HCT116 (cell line): ENCODE results near the gene DDX47. TPM values are rescaled to one million over a fixed set of nuclear protein-coding genes. Genes with fewer than 3 reads are reported as not detected.

Experiments used
- ATAC-seq: fragments of 200-7000 bp; cut with Tn5 transposase; 2 replicates; pipeline ENCODE4 v1.9.1; 2020; ENCODE audit warnings: mild to moderate bottlenecking, moderate library complexity
- BruUV-seq: library from RNA; stranded (reverse); fragments of 400-500 nt; replicated peaks from 2 replicates; lab custom pipeline; 2021; lab: Mats Ljungman, UMichigan
- CTCF ChIA-PET: fragments of 300-600 bp; sonication (Branson Sonifier 250); formaldehyde crosslinking; loops from one replicate; lab custom pipeline; 2021; ENCODE audit warnings: antibody characterized with exemption; lab: Charles Lee
- POLR2A ChIA-PET: fragments of 300-600, 350-600 bp; sonication (Branson Sonifier 250); formaldehyde crosslinking; loops from one replicate; lab custom pipeline; 2021; ENCODE audit warnings: antibody characterized with exemption; lab: Charles Lee
- RAD21 ChIA-PET, 2 experiments: fragments of 300-600 bp; sonication (Branson Sonifier 250); formaldehyde crosslinking; loops; one replicate each; lab custom pipeline; 2023; ENCODE audit warnings: low total read pairs in 2 of 2; ENCODE audit not compliant: uncharacterized antibody in 2 of 2, unreplicated experiment in 2 of 2, low non-redundant PET in 1 of 2; lab: Charles Lee
- DNase-seq: peaks from one replicate; pipeline ENCODE4 v3.0.0-alpha.2; 2010; ENCODE audit warnings: low read depth, low spot score
- H2AFZ ChIP-seq: fragments of 200-600 bp; shearing (Covaris generic), sonication (generic); 2 replicates; pipeline ENCODE4 v1.6.1; 2017; ENCODE audit warnings: low read depth, mixed run types, mixed read lengths, antibody characterized with exemption, low read length; ENCODE audit not compliant: poor library complexity, severe bottlenecking
- H3K27ac ChIP-seq: 2 replicates; pipeline ENCODE4 v1.5.1; 2012; ENCODE audit warnings: low read depth, low read length
- H3K27me3 ChIP-seq: fragments of 200-600 bp; sonication (generic); 2 replicates; pipeline ENCODE4 v1.6.1; 2016; ENCODE audit warnings: mixed run types, low read length, mixed read lengths; ENCODE audit not compliant: insufficient read depth
- H3K36me3 ChIP-seq, 2 experiments: fragments of 200-500 bp in 1 of 2; fragments of 200-600 bp in 1 of 2; sonication (Bioruptor generic) in 1 of 2; sonication (generic) in 1 of 2; 2 replicates each; pipeline versions ENCODE4 v1.5.1 to v1.6.1; 2014 to 2016; ENCODE audit warnings: low read length in 2 of 2, inconsistent platforms in 1 of 2, mixed read lengths in 1 of 2, mixed run types in 1 of 2; ENCODE audit not compliant: insufficient read depth in 2 of 2, control insufficient read depth in 1 of 2
- H3K4me1 ChIP-seq, 2 experiments: fragments of 200-600 bp in 1 of 2; sonication (generic) in 1 of 2; 2 replicates each; pipeline versions ENCODE4 v1.5.1 to v1.6.1; 2012 to 2017; ENCODE audit warnings: low read length in 2 of 2, inconsistent platforms in 1 of 2, mild to moderate bottlenecking in 1 of 2, mixed read lengths in 1 of 2, mixed run types in 1 of 2, moderate library complexity in 1 of 2; ENCODE audit not compliant: insufficient read depth in 2 of 2, control insufficient read depth in 1 of 2
- H3K4me2 ChIP-seq: fragments of 200-600 bp; sonication (generic); 2 replicates; pipeline ENCODE4 v1.6.1; 2017; ENCODE audit warnings: mixed run types, low read length, mixed read lengths
- H3K4me3 ChIP-seq, 2 experiments: fragments of 200-600 bp in 1 of 2; sonication (generic) in 1 of 2; replicated peaks in 1 of 2; 2 replicates each; pipeline ENCODE4 v1.5.1; 2011 to 2016; ENCODE audit warnings: low read length in 2 of 2, control low read depth in 1 of 2, low read depth in 1 of 2, mild to moderate bottlenecking in 1 of 2, mixed read lengths in 1 of 2, mixed run types in 1 of 2
- H3K79me2 ChIP-seq: fragments of 200-600 bp; sonication (generic); 2 replicates; pipeline ENCODE4 v1.6.1; 2017; ENCODE audit warnings: mild to moderate bottlenecking, mixed run types, low read length, moderate library complexity, mixed read lengths; ENCODE audit not compliant: insufficient read depth
- H3K9ac ChIP-seq: fragments of 200-600 bp; sonication (generic); 2 replicates; pipeline ENCODE4 v1.6.1; 2016; ENCODE audit warnings: low read length, mixed read lengths
- H3K9me2 ChIP-seq: fragments of 200-600 bp; sonication (generic), shearing (Covaris generic); 2 replicates; pipeline ENCODE4 v1.6.1; 2017; ENCODE audit warnings: mixed run types, mild to moderate bottlenecking, moderate library complexity; ENCODE audit not compliant: insufficient read depth
- H3K9me3 ChIP-seq, 2 experiments: fragments of 200-500 bp in 1 of 2; fragments of 200-600 bp in 1 of 2; sonication (Bioruptor generic) in 1 of 2; sonication (generic) in 1 of 2; 2 replicates each; pipeline ENCODE4 v1.6.1; 2014 to 2017; ENCODE audit warnings: low read length in 2 of 2, mixed read lengths in 2 of 2, inconsistent platforms in 1 of 2, low read depth in 1 of 2, mild to moderate bottlenecking in 1 of 2, mixed run types in 1 of 2, moderate library complexity in 1 of 2; ENCODE audit not compliant: control insufficient read depth in 1 of 2, insufficient read depth in 1 of 2
- H4K20me1 ChIP-seq: fragments of 200-600 bp; sonication (generic), shearing (Covaris generic); 2 replicates; pipeline ENCODE4 v1.6.1; 2017; ENCODE audit warnings: mixed run types, mild to moderate bottlenecking, moderate library complexity; ENCODE audit not compliant: insufficient read depth
- SP1 ChIP-seq: IDR thresholded peaks from 2 replicates; pipeline ENCODE4 v1.6.1; 2012; ENCODE audit warnings: low read depth
- YY1 ChIP-seq: IDR thresholded peaks from 2 replicates; pipeline ENCODE4 v1.6.1; 2011; ENCODE audit warnings: low read length, low read depth, moderate library complexity, mild to moderate bottlenecking; ENCODE audit not compliant: insufficient replicate concordance; ENCODE audit errors: extremely low read depth
- ZBTB33 ChIP-seq: IDR thresholded peaks from 2 replicates; pipeline ENCODE4 v1.6.1; 2011; ENCODE audit warnings: mild to moderate bottlenecking, low read length, moderate library complexity; ENCODE audit not compliant: insufficient replicate concordance; ENCODE audit errors: extremely low read depth
- intact Hi-C: fragments of 100-400 bp; cut with micrococcal nuclease; formaldehyde crosslinking; loops from 2 replicates; pipeline ENCODE4 v1.10.0; 2022
- total RNA-seq: library from RNA; stranded (reverse); gene quantifications from one replicate; pipeline ENCODE4 v1.2.1, GENCODE V29; 2021; ENCODE audit not compliant: unreplicated experiment

Gene DDX47
- total RNA-seq, 1 experiment from 2014 or later: 103 TPM

DNA sequence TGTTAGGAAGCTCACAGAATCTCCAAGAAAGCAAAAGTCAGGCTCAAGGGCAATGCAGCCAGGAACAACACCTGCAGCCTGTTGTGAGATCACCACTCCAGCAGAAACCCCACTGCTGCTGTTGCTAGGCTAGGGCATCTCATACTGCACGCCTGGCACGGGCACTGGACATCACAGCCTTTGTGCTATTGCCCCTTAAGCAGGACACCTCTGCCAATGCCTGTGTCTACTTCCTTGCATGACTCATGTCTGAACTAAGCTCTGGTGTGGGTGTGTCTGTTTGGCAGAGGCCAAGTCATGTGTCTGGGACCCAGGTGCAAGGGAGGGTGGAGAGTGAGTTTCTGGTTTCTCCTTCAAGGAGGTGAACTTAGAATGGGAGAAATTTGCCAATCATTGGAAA, 10.0 kb upstream of the DDX47 start (continued):
- peak; percentile 48 for TF ChIP-seq ZBTB33
- peak; percentile 98 for TF ChIP-seq SP1
- TF ChIP-seq YY1: peak; percentile 37

DNA sequence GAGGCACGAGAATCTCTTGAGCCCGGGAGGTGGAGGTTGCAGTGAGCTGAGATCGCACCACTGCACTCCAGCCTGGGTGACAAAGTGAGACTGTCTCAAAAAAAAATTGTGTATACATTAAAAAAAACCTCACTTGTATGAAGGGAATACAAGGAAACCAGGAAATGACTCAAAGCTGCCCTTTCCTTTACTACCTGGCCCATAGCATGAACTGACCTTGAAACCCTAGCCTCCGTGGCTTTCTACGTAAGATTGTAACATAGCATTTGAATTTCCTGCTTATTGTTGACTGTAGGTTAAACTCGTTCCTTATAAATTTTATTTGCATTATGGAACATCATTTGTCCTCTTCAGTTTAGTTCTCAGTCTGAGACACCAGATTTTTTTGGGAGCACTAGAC, 9.1 kb upstream of the DDX47 start:
- intact Hi-C loops: loop anchor here (10.0 kb wide), 1 partner anchor 401 kb away; no protein-coding TSS in a partner anchor
- no peaks in the 10 kb centered on the region for H3K27me3 ChIP-seq
- H3K79me2 ChIP-seq: no peaks in the 10 kb centered on the region
- H3K9me3 ChIP-seq: no peaks in the 10 kb centered on the region
- peak overlapping the region; percentile 65 for H3K9ac ChIP-seq
- peaks cover 34 to 64% of the 10 kb centered on the region in 2 experiments for H3K4me1 ChIP-seq
- ChIA-PET CTCF (interaction anchor here (0.7 to 2.4 kb wide), 6 partner anchors 8 to 172 kb away, joined by 3 to 12 read pairs (median 5); no protein-coding TSS in a partner anchor), RAD21 (no interaction called here), POLR2A (interaction anchor here (1.2 to 3.1 kb wide), 5 partner anchors 8 to 172 kb away, joined by 3 to 21 read pairs (median 5); partner anchors contain the start of genes DDX47 and GPRC5A)
- H3K27ac ChIP-seq: peak overlapping the region; percentile 57
- ATAC-seq: peak; percentile 24
- H3K4me3 ChIP-seq: peak overlapping the region; percentile 6 to 45
- DNase-seq: no peak
- H3K4me2 ChIP-seq: peak overlapping the region; percentile 79
- no peaks in the 10 kb centered on the region for H3K36me3 ChIP-seq
- H4K20me1 ChIP-seq: no peaks in the 10 kb centered on the region
- BruUV-seq: no TSS peak
- H2AFZ ChIP-seq: peak overlapping the region; percentile 49
- H3K9me2 ChIP-seq: no peaks in the 10 kb centered on the region
- TF ChIP-seq ZBTB33 (no peak), SP1 (peak; percentile 38; the same call in 1 of the 2 replicates)
